Progenitor cell of endocrine pancreas (in vitro differentiated cells): ENCODE measurements around the gene OSBPL3. TPM values are rescaled to one million over a fixed set of nuclear protein-coding genes. Genes with fewer than 3 reads are reported as not detected.

ENCODE experiments used
- DNase-seq: peaks from one replicate; pipeline ENCODE4 v3.0.0; 2021; ENCODE audit warnings: low spot score; ENCODE audit not compliant: unreplicated experiment
- H3K27ac Mint-ChIP-seq: 2 replicates; pipeline ENCODE4 v1.8.0; 2021; ENCODE audit warnings: mild to moderate bottlenecking, moderate library complexity, mixed read lengths
- H3K27me3 Mint-ChIP-seq: 2 replicates; pipeline ENCODE4 v1.8.0; 2021; ENCODE audit warnings: mixed read lengths
- H3K36me3 Mint-ChIP-seq: 2 replicates; pipeline ENCODE4 v1.8.0; 2022; ENCODE audit warnings: mixed read lengths; ENCODE audit not compliant: insufficient read depth
- H3K4me1 Mint-ChIP-seq: 2 replicates; pipeline ENCODE4 v1.8.0; 2021; ENCODE audit warnings: low read depth, mixed read lengths
- H3K4me3 Mint-ChIP-seq: 2 replicates; pipeline ENCODE4 v1.8.0; 2021; ENCODE audit warnings: low read depth, mild to moderate bottlenecking, moderate library complexity, mixed read lengths
- H3K9me3 Mint-ChIP-seq: 2 replicates; pipeline ENCODE4 v1.8.0; 2021; ENCODE audit warnings: low read depth, mixed read lengths
- CTCF ChIP-seq: fragments of 200-600 bp; sonication (generic); IDR thresholded peaks from one replicate; pipeline ENCODE4 v1.5.0; 2021; ENCODE audit warnings: antibody characterized with exemption, mild to moderate bottlenecking; ENCODE audit not compliant: unreplicated experiment
- total RNA-seq: library from RNA; stranded (reverse); gene quantifications from 2 replicates; pipeline ENCODE4 v1.2.1, GENCODE V29; 2021

The OSBPL3 gene
- total RNA-seq, 1 donor from 2014 or later = 11.6 TPM

- H3K4me1 Mint-ChIP-seq = peaks cover 7% of the 10 kb centered on the region
- H3K4me3 Mint-ChIP-seq = no peak overlapping the region
- no peak for TF ChIP-seq CTCF
- no peaks in the 10 kb centered on the region for H3K27me3 Mint-ChIP-seq
- H3K9me3 Mint-ChIP-seq = peaks cover 5% of the 10 kb centered on the region
- H3K36me3 Mint-ChIP-seq = no peaks in the 10 kb centered on the region
- no peak overlapping the region for H3K27ac Mint-ChIP-seq
- DNase-seq = no peak
Measured at GRCh38 chr7:24956021-24956420, 24.0 kb downstream of the OSBPL3 start.

- TF ChIP-seq CTCF = no peak
- no peak for DNase-seq
- Mint-ChIP-seq H3K27me3 (no peaks in the 10 kb centered on the region), H3K27ac (no peak overlapping the region), H3K36me3 (no peaks in the 10 kb centered on the region), H3K9me3 (peaks cover 5% of the 10 kb centered on the region), H3K4me3 (no peak overlapping the region), H3K4me1 (peaks cover 7% of the 10 kb centered on the region)
Measured at GRCh38 chr7:24955313-24955712, 24.7 kb downstream of the OSBPL3 start.

GRCh38 chr7:24952464-24952863 lies 27.5 kb downstream of the OSBPL3 start:
- no peak for DNase-seq
- Mint-ChIP-seq H3K4me3 (no peak overlapping the region), H3K36me3 (no peaks in the 10 kb centered on the region), H3K4me1 (peaks cover 10% of the 10 kb centered on the region), H3K27me3 (no peaks in the 10 kb centered on the region), H3K9me3 (peaks cover 5% of the 10 kb centered on the region), H3K27ac (no peak overlapping the region)
- no peak for TF ChIP-seq CTCF

GRCh38 chr7:24951441-24951980 lies 28.5 kb downstream of the OSBPL3 start:
- no peak for TF ChIP-seq CTCF
- Mint-ChIP-seq H3K27ac (no peak overlapping the region), H3K4me3 (no peak overlapping the region), H3K9me3 (peaks cover 5% of the 10 kb centered on the region), H3K27me3 (no peaks in the 10 kb centered on the region), H3K4me1 (peaks cover 14% of the 10 kb centered on the region), H3K36me3 (no peaks in the 10 kb centered on the region)
- DNase-seq = no peak

GRCh38 chr7:24949884-24950283 lies 30.1 kb downstream of the OSBPL3 start:
- Mint-ChIP-seq H3K36me3 (no peaks in the 10 kb centered on the region), H3K9me3 (no peaks in the 10 kb centered on the region), H3K4me3 (no peak overlapping the region), H3K4me1 (peaks cover 18% of the 10 kb centered on the region), H3K27me3 (no peaks in the 10 kb centered on the region), H3K27ac (no peak overlapping the region)
- DNase-seq = no peak
- no peak for TF ChIP-seq CTCF
